Measurements from ENCODE around the gene AHDC1.
A peak's percentile ranks its signal among the peaks of the same experiment; 100 is the strongest.

AHDC1 gene

GRCh38 chr1:27612718-27613117 lies 8.8 kb upstream of the AHDC1 start:
- no peak for DNase-seq (ENCODE audit: low spot score)

GRCh38 chr1:27611450-27611849 lies 7.5 kb upstream of the AHDC1 start:
- no peak for DNase-seq (ENCODE audit: low spot score)

- no peak for DNase-seq (ENCODE audit: low spot score)
Observed at GRCh38 chr1:27609618-27610240, 5.8 kb upstream of the AHDC1 start.

- DNase-seq (ENCODE audit: low spot score) = no peak
Observed at GRCh38 chr1:27609210-27609555, 5.2 kb upstream of the AHDC1 start.

- DNase-seq (ENCODE audit: low spot score) = no peak
Observed at GRCh38 chr1:27607239-27607804, 3.4 kb upstream of the AHDC1 start.

GRCh38 chr1:27606708-27607238 lies 2.8 kb upstream of the AHDC1 start:
- no peak for DNase-seq (ENCODE audit: low spot score)

GRCh38 chr1:27605796-27606707 lies 2.1 kb upstream of the AHDC1 start:
- DNase-seq (ENCODE audit: low spot score) = peak; percentile 64

- no peak for DNase-seq (ENCODE audit: low spot score)
Observed at GRCh38 chr1:27605300-27605766, 1.4 kb upstream of the AHDC1 start.

GRCh38 chr1:27604579-27605299 lies 795 bp upstream of the AHDC1 start:
- DNase-seq (ENCODE audit: low spot score) = no peak

GRCh38 chr1:27603309-27603680 lies 649 bp downstream of the AHDC1 start:
- peak; percentile 61 for DNase-seq (ENCODE audit: low spot score)

- peak; percentile 82 for DNase-seq (ENCODE audit: low spot score)
Observed at GRCh38 chr1:27602462-27603308, 1.3 kb downstream of the AHDC1 start.

GRCh38 chr1:27601771-27602461 lies 2.0 kb downstream of the AHDC1 start:
- DNase-seq (ENCODE audit: low spot score) = peak; percentile 52

- DNase-seq (ENCODE audit: low spot score) = no peak
Observed at GRCh38 chr1:27601321-27601770, 2.6 kb downstream of the AHDC1 start.

GRCh38 chr1:27600498-27601175 lies 3.3 kb downstream of the AHDC1 start:
- DNase-seq (ENCODE audit: low spot score) = no peak

- no peak for DNase-seq (ENCODE audit: low spot score)
Observed at GRCh38 chr1:27599605-27600497, 4.1 kb downstream of the AHDC1 start.

GRCh38 chr1:27598902-27599528 lies 4.9 kb downstream of the AHDC1 start:
- peak; percentile 88 for DNase-seq (ENCODE audit: low spot score)

- DNase-seq (ENCODE audit: low spot score) = peak; percentile 53
Observed at GRCh38 chr1:27598295-27598687, 5.7 kb downstream of the AHDC1 start.

GRCh38 chr1:27597516-27598294 lies 6.2 kb downstream of the AHDC1 start:
- no peak for DNase-seq (ENCODE audit: low spot score)
